HepG2 (cell line): Measurements from ENCODE around the gene MAP2K2. TPM values are rescaled to one million over a fixed set of nuclear protein-coding genes. Genes with fewer than 3 reads are reported as not detected.

Source experiments
- HNRNPH1 ChIP-seq: fragments of 200-400 bp; formaldehyde crosslinking; optimal IDR thresholded peaks from 2 replicates; pipeline ENCODE3; 2017; ENCODE audit warnings: mild to moderate bottlenecking, low read depth, low read length
- KAT8 ChIP-seq: IDR thresholded peaks from 2 replicates; pipeline ENCODE4 v1.6.1; 2016; ENCODE audit warnings: missing genetic modification reagents, missing compliant biosample characterization
- MXD4 ChIP-seq: IDR thresholded peaks from 2 replicates; pipeline ENCODE4 v1.6.1; 2016; ENCODE audit warnings: mild to moderate bottlenecking, missing biosample characterization, missing genetic modification reagents
- PHB2 ChIP-seq: fragments of 450-650 bp; IDR thresholded peaks from 2 replicates; pipeline ENCODE4 v1.6.1; 2018; ENCODE audit not compliant: partially characterized antibody
- PHF5A ChIP-seq: IDR thresholded peaks from one replicate; pipeline ENCODE4 v1.6.1; 2018; ENCODE audit warnings: low read depth, missing genetic modification reagents; ENCODE audit not compliant: unreplicated experiment
- RNF219 ChIP-seq: sonication (generic); formaldehyde crosslinking; IDR thresholded peaks from 2 replicates; pipeline ENCODE4 v1.5.0; 2020; ENCODE audit warnings: mild to moderate bottlenecking, missing genetic modification reagents
- SNAI1 ChIP-seq: sonication (generic); formaldehyde crosslinking; IDR thresholded peaks from 2 replicates; pipeline ENCODE4 v1.5.0; 2020; ENCODE audit warnings: mild to moderate bottlenecking, missing genetic modification reagents, borderline replicate concordance
- STAT5B ChIP-seq: sonication (generic); formaldehyde crosslinking; IDR thresholded peaks from 2 replicates; pipeline ENCODE4 v1.4.0; 2020; ENCODE audit warnings: missing genetic modification reagents
- ZBTB40 ChIP-seq, 2 experiments: fragments of 450-650 bp in 1 of 2; sonication (generic) in 1 of 2; formaldehyde crosslinking in 1 of 2; IDR thresholded peaks; 2 replicates each; pipeline versions ENCODE4 v1.6.1 to v1.8.0; 2016 to 2022; ENCODE audit warnings: antibody characterized with exemption in 1 of 2, mild to moderate bottlenecking in 1 of 2, missing genetic modification reagents in 1 of 2
- ZNF274 ChIP-seq: sonication (generic); formaldehyde crosslinking; IDR thresholded peaks from 2 replicates; pipeline ENCODE4 v1.5.1; 2020; ENCODE audit warnings: mild to moderate bottlenecking, missing genetic modification reagents
- ZNF577 ChIP-seq: sonication (generic); formaldehyde crosslinking; IDR thresholded peaks from 2 replicates; pipeline ENCODE4 v1.4.0; 2020; ENCODE audit warnings: mild to moderate bottlenecking, low read depth, missing genetic modification reagents, borderline replicate concordance
- ZSCAN31 ChIP-seq: sonication (generic); formaldehyde crosslinking; IDR thresholded peaks from 2 replicates; pipeline ENCODE4 v1.5.0; 2020; ENCODE audit warnings: low read depth, mild to moderate bottlenecking, missing genetic modification reagents
- polyA plus RNA-seq, 8 experiments: library from polyadenylated mRNA; depleted of rRNA in 3 of 8; stranded (reverse) in 7 of 8; unstranded in 1 of 8; fragments of >200 nt; fragmentation: Illumina TruSeq in 4 of 8; extraction: Trizol in 4 of 8; gene quantifications; 2 replicates each; pipeline versions ENCODE4 v1.2.1 to v1.2.3, GENCODE V29; 2011 to 2016; ENCODE audit warnings: low read depth in 4 of 8, missing spikeins in 1 of 8, mixed read lengths in 1 of 8; ENCODE audit not compliant: insufficient read depth in 1 of 8
- total RNA-seq, 5 experiments: library from RNA; depleted of rRNA; stranded (reverse); fragments of >200 nt; fragmentation: Illumina TruSeq; extraction: Trizol; gene quantifications; 2 replicates each; pipeline ENCODE4 v1.2.3, GENCODE V29; 2016; ENCODE audit warnings: low read depth in 1 of 5
- TF ChIP-seq, protein P1 (sequence below): sonication (generic); formaldehyde crosslinking; IDR thresholded peaks from 2 replicates; pipeline ENCODE4 v1.4.0; 2020; ENCODE audit warnings: missing genetic modification reagents
- TF ChIP-seq, protein P2 (sequence below): sonication (generic); formaldehyde crosslinking; conservative IDR thresholded peaks from 2 replicates; pipeline ENCODE4 v1.5.0; 2020; ENCODE audit warnings: missing genetic modification reagents

Gene MAP2K2
- total and polyA plus RNA-seq, 2 of the 13 experiments (the other 11 are each of a cell fraction or from before 2014, with no cell fraction given) = 70.3 to 80.9 TPM

DNA sequence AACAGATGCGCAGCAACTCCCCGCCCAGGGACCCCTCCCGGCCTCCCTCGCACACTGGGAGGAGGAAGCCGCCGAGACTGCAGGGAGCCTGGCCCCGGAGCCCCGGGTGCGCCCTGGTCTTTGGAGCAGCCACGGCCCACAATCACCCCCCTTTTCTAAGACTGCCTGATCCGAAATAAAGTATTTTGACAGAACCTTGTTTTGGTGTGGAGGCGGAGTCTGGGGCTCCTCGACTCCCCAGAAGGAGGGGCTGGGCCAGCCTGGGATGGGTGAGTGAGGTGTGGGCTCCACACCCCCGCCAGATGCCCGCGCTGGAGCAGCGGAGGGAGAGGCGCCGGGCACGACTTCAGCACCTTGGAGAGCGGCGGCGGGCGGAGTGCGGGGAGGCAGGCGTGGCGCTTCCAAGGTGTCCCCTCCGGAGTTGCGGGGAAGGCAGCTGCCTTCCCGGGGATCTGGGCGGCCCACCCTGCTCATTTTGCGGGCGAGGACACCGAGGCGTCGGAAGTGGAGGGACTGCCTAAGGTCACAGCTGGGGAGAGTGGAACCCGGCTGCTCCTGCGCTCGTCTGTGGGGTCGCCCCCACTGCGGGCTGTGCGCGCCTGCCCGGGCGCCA lies 49.0 kb upstream of the MAP2K2 start (continued):
- TF ChIP-seq ZBTB40 (IDR thresholded peaks at IDR 0.05) (no peak), ZBTB40 (CRISPR knock-in tag; IDR thresholded peaks at IDR 0.05) (peak; percentile 47; the same call in 1 of the 2 replicates), ZSCAN31 (0 out of 2 replicates have a peak, but pooled peaks have one; percentile 59), SNAI1 (CRISPR knock-in tag) (0 out of 2 replicates have a peak, but pooled peaks have one; percentile 38), KAT8 (CRISPR knock-in tag) (no peak), HNRNPH1 (no peak), PHB2 (no peak), RNF219 (CRISPR knock-in tag) (no peak), ZNF577 (CRISPR knock-in tag) (no peak), MXD4 (CRISPR knock-in tag) (peak; percentile 63; the same call in 1 of the 2 replicates), STAT5B (CRISPR knock-in tag) (0 out of 2 replicates have a peak, but pooled peaks have one; percentile 66), PHF5A (CRISPR knock-in tag) (no peak), ZNF274 (CRISPR knock-in tag) (no peak)
- TF ChIP-seq, protein P1, sequence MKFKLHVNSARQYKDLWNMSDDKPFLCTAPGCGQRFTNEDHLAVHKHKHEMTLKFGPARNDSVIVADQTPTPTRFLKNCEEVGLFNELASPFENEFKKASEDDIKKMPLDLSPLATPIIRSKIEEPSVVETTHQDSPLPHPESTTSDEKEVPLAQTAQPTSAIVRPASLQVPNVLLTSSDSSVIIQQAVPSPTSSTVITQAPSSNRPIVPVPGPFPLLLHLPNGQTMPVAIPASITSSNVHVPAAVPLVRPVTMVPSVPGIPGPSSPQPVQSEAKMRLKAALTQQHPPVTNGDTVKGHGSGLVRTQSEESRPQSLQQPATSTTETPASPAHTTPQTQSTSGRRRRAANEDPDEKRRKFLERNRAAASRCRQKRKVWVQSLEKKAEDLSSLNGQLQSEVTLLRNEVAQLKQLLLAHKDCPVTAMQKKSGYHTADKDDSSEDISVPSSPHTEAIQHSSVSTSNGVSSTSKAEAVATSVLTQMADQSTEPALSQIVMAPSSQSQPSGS (CRISPR knock-in tag) = 0 out of 2 replicates have a peak, but pooled peaks have one; percentile 52
- TF ChIP-seq, protein P2, sequence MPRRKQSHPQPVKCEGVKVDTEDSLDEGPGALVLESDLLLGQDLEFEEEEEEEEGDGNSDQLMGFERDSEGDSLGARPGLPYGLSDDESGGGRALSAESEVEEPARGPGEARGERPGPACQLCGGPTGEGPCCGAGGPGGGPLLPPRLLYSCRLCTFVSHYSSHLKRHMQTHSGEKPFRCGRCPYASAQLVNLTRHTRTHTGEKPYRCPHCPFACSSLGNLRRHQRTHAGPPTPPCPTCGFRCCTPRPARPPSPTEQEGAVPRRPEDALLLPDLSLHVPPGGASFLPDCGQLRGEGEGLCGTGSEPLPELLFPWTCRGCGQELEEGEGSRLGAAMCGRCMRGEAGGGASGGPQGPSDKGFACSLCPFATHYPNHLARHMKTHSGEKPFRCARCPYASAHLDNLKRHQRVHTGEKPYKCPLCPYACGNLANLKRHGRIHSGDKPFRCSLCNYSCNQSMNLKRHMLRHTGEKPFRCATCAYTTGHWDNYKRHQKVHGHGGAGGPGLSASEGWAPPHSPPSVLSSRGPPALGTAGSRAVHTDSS (CRISPR knock-in tag) = no peak
